ENCODE data around the gene SPIN2A.
"Not testable (repeated sequence)": the region's sequence is repeated elsewhere in the genome, so short reads cannot be mapped to it uniquely, and the experiment has no call there.

SPIN2A gene

GRCh38 chrX:57102918-57103317 is 34.3 kb downstream of the SPIN2A start:
- DNase-seq (ENCODE audit: low spot score): not testable (repeated sequence)

All from putamen (tissue), 1 donor.